CD4-positive, alpha-beta T cell treated with Interleukin-10 for 1 hour (primary cell): ENCODE measurements around the gene OR13C3.
"Not testable (repeated sequence)": the region's sequence is repeated elsewhere in the genome, so short reads cannot be mapped to it uniquely, and the experiment has no call there.

ENCODE experiments used
- DNase-seq: peaks from one replicate; pipeline ENCODE4 v3.0.0-alpha.2; 2020

The OR13C3 gene

DNA sequence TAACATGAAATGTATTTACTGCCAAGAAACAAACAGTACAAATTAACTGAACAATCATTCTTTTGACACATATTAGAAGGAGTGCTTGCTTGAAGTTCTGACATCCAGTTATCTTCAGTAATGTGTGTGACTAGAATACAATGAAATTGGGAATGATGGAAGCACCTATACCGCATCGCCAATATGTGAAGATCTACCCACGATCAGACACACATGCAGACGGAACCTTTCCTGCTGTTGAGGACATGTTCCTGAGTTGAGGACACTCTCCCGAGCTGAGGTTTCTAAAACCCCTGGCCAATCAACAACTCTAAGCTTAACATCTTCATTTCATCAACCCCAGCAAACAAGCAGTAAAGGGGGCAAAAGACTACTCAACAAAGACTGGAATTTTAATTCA lies at the start of gene OR13C3:
Gene OR13C3 (minus strand): TSS at position 101 of the 400 bp plus-strand sequence. CDS start 133 bp downstream, outside the sequence.
- no peak for DNase-seq

DNA sequence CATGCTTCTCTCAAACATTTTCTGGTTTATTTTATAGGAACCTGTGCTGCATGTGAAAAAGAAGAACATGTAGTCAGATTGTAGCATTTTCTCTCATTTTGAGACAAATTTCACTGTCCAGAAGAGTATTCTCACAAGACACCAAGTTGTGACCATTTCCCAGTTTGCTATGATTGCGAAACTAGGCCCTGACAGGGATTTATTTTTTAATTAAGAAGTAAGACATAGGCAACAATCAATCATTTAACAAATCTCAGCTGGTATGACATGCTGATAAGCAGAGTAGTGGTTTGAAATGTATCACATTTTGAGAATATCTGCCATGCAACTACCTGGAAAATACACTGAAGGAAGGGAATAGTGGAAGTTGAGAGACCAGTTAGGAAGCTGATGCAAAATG lies 43.9 kb upstream of the OR13C3 start:
- no peak for DNase-seq

DNA sequence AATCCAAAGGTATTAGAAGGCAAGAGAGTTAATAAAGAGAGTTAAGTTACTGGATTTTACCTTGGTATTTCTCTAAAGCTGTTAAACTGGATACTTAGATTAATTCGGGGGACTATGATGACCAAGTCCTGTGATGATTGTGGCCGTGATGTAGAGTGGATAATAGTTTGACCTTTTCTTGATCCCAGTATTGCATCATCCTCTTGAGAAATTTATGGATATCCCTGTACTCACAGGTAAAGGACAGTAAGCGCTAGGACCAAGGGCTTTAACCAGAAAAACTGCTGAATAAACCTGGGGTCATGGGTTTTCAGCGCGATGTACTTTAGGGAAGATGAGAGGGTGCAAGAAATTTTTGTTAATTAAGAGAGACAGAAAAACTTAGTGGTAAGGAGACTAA lies 40.6 kb upstream of the OR13C3 start:
- no peak for DNase-seq

DNA sequence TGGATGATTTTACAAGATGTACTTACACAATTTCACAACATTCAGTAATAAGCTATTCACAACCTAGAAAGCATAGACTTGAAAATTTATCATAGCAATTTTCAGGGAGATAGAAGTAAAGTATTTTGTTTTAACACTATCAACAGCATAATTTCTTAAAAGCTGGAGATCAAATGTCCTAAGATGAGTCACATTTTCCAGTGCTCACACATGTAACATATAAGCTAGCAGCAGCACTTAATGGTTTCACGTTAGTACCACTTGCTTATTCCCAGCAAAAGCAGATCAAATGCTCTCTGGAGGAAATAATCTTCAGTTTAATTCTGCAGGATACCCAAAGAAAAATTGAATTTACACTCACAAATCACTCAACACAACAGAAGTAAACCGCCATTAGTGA lies 38.8 kb upstream of the OR13C3 start:
- no peak for DNase-seq

DNA sequence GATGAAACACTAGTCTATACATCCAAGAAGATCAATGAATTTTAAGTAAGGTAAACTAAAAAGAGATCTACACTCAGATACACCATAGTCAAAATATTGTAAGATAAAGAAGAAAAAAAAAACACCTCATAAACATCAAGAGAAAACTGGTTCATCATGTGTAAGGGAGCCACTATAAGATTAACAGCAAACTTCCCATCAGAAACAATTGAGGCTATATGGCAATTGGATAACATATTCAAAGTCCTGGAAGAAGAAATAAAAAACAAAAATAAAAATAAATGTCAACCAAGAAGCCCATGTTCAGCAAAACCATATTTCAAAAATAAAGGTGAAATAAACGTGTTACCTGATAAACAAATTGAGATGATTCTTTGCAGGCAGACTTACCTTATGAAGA lies 36.0 kb upstream of the OR13C3 start:
- DNase-seq: no peak

DNA sequence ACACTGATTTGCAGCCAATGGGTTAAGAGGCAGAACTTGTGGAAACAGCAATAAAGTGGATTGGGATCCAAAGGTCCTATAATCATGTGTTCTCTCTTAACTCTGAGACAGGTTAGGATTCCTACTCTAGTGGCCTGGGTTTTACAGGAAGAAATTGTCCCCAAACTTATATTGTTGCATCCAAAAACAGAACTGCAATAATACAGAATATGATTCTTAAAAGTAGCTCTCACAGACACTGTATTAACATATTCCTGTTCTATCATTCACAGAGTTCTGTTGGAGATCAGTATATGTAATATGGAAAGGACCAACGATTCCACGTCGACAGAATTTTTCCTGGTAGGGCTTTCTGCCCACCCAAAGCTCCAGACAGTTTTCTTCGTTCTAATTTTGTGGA lies 32.2 kb upstream of the OR13C3 start, which contains the start of gene OR13C8:
Gene OR13C8 (plus strand): TSS at position 301 of the 400 bp plus-strand sequence. CDS start 0 bp downstream, at position 301.
- no peak for DNase-seq

DNA sequence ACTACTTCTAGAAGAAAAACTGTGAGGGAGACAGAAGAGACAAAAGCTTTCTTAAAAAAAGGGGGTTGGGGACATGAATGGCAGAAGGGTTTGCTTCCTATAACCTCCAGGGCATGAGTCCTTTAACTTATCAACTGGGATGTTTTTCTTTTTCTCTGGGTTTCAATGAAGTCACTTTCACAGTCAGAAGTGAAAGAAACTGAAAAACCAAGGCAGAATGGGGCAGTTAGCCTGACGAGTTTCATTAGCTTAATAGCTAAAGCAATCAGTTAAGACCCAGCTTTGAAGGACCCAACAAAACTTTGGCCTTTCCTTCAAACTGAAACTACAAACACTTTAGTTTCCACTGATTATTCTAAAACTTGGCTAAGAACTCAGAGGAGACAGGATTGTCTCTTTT lies 27.7 kb upstream of the OR13C3 start:
- DNase-seq: no peak

DNA sequence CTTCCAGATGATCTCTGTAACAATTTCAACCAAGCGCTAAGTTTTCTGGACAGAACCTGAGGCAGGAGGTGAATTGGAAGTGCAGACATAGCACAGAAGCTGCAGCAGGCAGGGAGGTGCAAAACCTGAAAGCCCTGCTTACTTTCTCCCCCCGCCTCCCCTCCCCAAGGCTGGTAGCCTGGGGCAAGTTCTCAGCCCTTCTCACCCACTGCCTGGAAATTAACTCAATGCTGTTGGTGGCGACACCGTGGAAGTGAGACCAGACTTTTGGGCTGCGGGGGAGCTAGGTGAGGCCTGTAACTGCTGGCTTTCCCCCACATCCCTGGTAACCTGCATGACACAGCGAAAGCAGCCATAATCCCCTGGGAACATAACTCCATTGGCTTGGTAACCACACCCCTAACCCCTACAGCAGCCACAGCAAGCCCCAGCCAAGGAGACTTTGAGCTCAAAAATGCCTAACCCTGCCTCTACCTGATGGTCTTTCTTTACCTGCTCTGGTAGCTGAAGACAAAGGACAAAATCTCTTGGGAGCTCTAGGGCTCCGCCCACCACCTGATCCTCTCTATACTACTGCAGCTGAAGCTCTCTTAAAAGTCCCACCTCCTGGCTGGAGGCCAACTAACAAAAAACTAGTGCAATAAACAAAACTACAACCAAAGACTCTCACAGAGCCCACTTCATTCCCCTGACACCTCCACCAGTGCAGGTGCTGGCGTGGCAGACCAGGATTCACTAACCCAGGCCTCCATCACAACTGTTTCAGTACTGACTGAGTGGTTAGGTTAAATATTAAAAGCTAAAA lies 20.4 kb upstream of the OR13C3 start:
- no peak for DNase-seq

DNA sequence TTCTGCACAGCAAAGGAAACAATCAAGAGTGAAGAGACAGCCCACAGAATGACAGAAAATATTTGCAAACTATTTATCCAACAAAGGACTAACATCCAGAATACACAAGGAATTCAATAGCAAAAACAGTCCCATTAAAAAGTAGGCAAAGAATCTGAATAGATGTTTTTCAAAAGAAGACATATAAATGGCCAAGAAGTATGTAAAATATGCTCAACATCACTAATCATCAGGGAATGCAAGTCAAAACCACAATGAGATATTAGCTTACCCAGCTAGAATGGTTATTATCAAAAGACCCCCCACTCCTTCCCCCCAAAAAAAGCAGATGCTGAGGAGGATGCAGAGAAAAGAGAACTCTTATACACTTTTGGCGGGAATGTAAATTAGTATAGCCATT lies 18.9 kb upstream of the OR13C3 start:
- DNase-seq: no peak

DNA sequence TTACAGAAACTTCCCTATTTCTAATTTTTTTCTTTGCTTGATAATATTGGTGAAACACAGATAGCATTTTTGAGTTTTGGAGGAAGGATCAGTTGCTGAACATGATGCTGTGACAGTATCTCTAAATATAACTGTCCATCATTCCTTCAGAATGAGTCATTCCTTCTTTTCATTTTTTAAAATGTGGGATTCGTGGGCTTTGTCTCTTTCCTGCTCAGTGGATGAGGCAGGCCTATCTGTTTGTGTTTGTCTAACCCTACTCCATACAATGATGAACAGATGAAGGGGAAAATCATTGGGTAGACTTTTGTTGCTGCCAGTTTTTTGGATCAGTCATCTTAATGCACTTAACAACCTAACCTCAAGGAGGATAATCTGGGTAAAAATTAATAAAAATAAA lies 16.6 kb upstream of the OR13C3 start:
- no peak for DNase-seq

DNA sequence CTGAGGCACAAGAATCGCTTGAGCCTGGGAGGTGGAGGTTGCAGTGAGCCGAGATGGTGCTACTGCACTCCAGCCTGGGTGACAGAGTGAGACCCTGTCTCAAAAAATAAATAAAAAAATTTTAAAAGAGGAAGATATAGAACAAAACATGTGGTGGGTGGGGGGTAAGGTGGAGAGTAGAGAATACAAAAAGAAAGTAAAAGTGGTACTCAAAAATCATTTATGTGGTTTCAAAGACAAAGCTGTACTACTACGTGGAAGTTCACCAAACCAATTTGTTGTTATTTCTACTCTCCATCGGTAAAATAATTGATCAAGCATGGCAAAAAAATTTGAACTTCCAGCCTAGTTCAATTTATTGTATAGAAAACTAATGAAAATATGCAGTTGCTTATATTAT lies 8.0 kb upstream of the OR13C3 start:
- no peak for DNase-seq

DNA sequence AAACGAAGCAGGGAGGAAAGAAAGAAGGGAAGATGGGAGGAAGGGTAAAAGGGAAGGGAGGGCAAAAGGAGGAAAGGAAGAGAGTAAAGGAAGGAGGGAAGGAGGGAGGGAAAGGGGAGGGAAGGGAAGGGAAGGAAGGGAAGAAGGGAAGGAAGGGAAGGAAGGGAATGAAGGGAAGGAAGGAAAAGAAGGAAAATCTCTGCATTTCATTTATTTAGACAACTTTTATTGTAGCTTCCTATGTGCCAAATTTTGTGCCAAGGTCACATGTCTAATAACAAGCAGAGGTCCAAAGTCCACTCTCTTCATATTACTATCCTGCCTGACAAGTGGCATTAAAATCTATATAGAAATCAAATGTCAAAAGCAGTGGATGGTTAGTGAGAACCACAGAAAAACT lies 2.6 kb upstream of the OR13C3 start:
- no peak for DNase-seq

DNA sequence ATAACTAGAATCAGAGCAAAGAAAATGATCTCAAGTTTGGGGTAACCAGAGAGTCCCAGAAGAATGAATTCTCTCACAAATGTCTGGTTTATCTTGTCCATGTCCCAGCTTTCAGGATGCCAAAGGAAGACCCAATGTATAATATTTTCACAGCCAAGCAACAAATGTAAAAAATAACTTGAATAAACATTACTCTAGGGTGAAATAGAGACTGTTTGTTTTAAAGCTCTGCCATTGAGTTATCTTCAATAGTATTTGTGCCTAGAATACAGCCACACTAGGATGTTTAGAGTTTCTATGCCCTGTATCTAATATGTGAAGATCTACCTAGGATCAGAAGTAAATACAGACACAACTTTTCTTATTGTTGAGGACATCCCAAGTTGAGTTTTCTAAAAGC lies 9.5 kb downstream of the OR13C3 start, which contains the start of gene OR13C4:
Gene OR13C4 (minus strand): TSS at position 101 of the 400 bp plus-strand sequence. CDS start 0 bp downstream, at position 101.
- no peak for DNase-seq

DNA sequence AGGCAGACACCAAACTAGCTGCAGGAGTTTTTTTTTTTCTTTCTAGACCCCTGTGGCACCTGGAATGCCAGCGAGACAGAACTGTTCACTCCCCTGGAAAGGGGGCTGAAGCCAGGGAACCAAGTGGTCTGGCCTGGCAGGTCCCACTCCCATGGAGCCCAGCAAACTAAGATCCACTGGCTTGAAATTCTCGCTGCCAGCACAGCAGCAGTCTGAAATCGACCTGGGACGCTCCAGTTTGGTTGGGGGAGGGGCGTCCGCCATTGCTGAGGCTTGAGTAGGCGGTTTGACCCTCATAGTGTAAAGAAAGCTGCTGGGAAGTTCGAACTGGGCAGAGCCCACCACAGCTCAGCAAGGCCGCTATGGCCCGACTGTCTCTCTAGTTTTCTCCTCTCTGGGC lies 16.4 kb downstream of the OR13C3 start:
- not testable (repeated sequence) for DNase-seq

DNA sequence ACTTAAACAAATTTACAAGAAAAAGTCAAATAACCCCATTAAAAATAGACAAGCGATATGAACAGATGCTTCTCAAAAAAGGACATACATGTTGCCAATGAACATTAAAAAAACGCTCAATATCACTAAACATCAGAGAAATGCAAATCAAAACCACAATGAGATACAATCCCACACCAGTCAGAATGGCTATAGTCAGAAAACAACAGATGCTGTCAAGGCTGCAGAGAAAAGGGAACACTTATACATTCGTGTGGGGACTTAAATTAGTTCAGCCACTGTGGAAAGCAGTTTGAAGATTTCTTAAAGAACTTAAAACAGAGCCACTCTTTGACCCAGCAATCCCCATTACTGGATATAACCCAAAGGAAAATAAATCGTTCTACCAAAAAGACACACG lies 21.8 kb downstream of the OR13C3 start:
- no peak for DNase-seq

DNA sequence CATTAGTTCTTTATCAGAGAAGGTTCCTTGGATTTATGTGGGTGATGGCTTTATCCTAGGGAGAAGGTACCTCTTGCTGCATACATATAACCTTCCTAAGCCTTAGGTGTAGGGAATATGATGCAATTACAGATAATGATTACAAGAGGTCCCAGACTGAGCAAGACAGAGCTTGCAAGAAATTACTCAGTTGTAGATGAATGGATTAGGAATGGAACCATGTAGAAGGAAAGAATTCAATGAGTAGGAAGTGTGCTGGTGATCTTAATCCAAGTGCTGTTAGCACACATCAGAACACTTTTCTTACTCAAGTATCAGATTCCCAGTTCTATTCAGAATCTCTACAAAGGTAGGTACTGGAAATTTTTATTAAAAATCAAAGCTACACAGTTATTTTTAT lies 30.1 kb downstream of the OR13C3 start:
- DNase-seq: no peak

DNA sequence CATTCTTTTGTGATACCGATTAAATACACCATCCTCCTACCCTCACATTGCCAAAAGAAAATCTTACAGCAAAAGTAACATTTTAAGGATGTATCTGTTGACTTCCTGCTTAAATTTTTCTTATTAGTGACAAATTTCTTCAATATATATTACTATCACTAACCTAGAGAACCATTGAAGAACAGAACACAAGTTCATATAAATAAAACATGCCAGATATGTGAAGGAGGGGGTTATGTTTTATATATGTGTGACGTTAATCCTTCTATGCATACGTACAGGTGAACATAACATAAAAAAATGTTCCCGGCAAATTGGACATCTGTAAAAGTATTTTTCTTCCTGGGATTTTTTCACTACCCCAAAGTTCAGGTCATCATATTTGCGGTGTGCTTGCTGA lies 32.7 kb downstream of the OR13C3 start, which contains the start of gene OR13F1:
Gene OR13F1 (plus strand): TSS at position 301 of the 400 bp plus-strand sequence. CDS start 0 bp downstream, at position 301.
- DNase-seq: no peak

DNA sequence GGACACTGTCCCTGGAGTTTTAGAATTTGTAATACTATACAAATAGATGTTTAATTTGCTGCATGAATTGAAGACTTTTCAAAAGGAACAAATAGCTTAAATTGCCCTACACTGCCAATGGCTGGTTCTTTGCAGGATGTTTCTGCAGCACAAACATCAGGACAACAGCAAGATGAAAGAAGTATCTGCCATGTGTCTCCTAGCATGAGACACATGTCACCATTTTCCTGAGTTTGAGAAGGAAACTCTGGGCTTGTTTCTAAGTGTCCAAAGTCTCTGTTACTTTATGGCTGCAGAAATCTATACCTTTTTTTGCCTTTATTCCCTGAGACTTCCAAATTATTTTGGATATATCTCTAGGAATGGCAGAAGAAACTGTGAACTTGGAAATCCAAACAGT lies 33.2 kb downstream of the OR13C3 start:
- no peak for DNase-seq

DNA sequence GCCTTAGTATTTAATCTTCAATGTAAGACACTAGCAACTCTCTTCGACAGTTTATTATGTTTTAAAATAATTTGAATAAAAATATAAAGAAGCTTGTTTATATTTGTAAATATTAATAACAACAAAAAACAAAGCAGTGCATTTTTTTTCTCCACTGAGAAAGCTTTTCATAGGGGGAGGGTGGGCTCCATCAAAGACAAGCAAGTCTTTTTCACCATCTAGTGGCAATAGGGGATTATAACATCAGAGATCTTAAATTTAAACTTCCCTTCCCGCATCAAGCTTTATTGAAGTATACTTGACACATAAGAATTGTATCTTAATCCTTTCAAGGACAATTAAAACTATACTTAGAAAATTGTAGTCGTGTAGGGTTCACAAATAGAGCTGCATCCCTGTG lies 41.8 kb downstream of the OR13C3 start:
- no peak for DNase-seq
